ENCODE data around the gene CCDC88A.
"Not testable (repeated sequence)": the region's sequence is repeated elsewhere in the genome, so short reads cannot be mapped to it uniquely, and the experiment has no call there.

Gene CCDC88A

GRCh38 chr2:55452879-55453278 lies 33.2 kb upstream of the CCDC88A start:
- H3K27ac ChIP-seq, result no peak overlapping the region
- no peak for TF ChIP-seq CTCF (conservative IDR thresholded peaks at IDR 0.05)

- no peak overlapping the region; the same call in 1 of the 2 replicates for H3K27ac ChIP-seq
- no peak for TF ChIP-seq CTCF (conservative IDR thresholded peaks at IDR 0.05)
Observed at GRCh38 chr2:55451699-55452098, 32.0 kb upstream of the CCDC88A start.

GRCh38 chr2:55450014-55450413 lies 30.4 kb upstream of the CCDC88A start:
- H3K27ac ChIP-seq, result not testable (repeated sequence)

GRCh38 chr2:55442045-55442760 lies 22.5 kb upstream of the CCDC88A start:
- H3K27ac ChIP-seq, result not testable (repeated sequence)

GRCh38 chr2:55441280-55441892 lies 21.7 kb upstream of the CCDC88A start:
- TF ChIP-seq CTCF (conservative IDR thresholded peaks at IDR 0.05), result no peak
- no peak overlapping the region for H3K27ac ChIP-seq

GRCh38 chr2:55439101-55439397 lies 19.4 kb upstream of the CCDC88A start:
- no peak overlapping the region for H3K27ac ChIP-seq
- no peak for TF ChIP-seq CTCF (conservative IDR thresholded peaks at IDR 0.05)

- no peak for TF ChIP-seq CTCF (conservative IDR thresholded peaks at IDR 0.05)
- H3K27ac ChIP-seq, result no peak overlapping the region
Observed at GRCh38 chr2:55438391-55439100, 18.9 kb upstream of the CCDC88A start.

- TF ChIP-seq CTCF (conservative IDR thresholded peaks at IDR 0.05), result no peak
- no peak overlapping the region for H3K27ac ChIP-seq
Observed at GRCh38 chr2:55437515-55438390, 18.1 kb upstream of the CCDC88A start.
